PC-3 (cell line): ENCODE results near the gene NOSIP. TPM values are rescaled to one million over a fixed set of nuclear protein-coding genes. Genes with fewer than 3 reads are reported as not detected.

ENCODE experiments used
- ATAC-seq: fragments of 200-7000 bp; cut with Tn5 transposase; 2 replicates; pipeline ENCODE4 v1.9.1; 2020; ENCODE audit warnings: mild to moderate bottlenecking, moderate library complexity
- BruUV-seq: library from RNA; stranded (reverse); fragments of 400-500 nt; replicated peaks from 2 replicates; lab custom pipeline; 2021; lab: Mats Ljungman, UMichigan
- CTCF ChIA-PET: fragments of 300-600 bp; sonication (Branson Sonifier 250); formaldehyde crosslinking; loops from one replicate; lab custom pipeline; 2022; ENCODE audit warnings: antibody characterized with exemption; lab: Charles Lee
- POLR2A ChIA-PET: fragments of 300-600 bp; sonication (Branson Sonifier 250); formaldehyde crosslinking; loops from one replicate; lab custom pipeline; 2022; ENCODE audit warnings: antibody characterized with exemption; ENCODE audit not compliant: unreplicated experiment; lab: Charles Lee
- DNase-seq: peaks from one replicate; pipeline ENCODE4 v3.0.0-alpha.2; 2015
- H2AFZ ChIP-seq: fragments of 300-600 bp; sonication (generic); 2 replicates; pipeline ENCODE4 v1.6.0; 2016; ENCODE audit warnings: antibody characterized with exemption, low read length
- H3F3A ChIP-seq: fragments of 300-600 bp; sonication (generic); one replicate; pipeline ENCODE4 v1.6.0; 2017; ENCODE audit warnings: antibody characterized with exemption, low read length, control low read depth, mild to moderate bottlenecking; ENCODE audit not compliant: unreplicated experiment
- H3K27ac ChIP-seq: fragments of 300-600 bp; sonication (generic); 2 replicates; pipeline ENCODE4 v1.5.1; 2016; ENCODE audit warnings: mild to moderate bottlenecking, low read length
- H3K27me3 ChIP-seq: fragments of 300-600 bp; sonication (generic); 2 replicates; pipeline ENCODE4 v1.6.1; 2016; ENCODE audit warnings: low read length, mixed read lengths
- H3K36me3 ChIP-seq: fragments of 300-600 bp; sonication (generic); 2 replicates; pipeline ENCODE4 v1.6.1; 2016; ENCODE audit warnings: low read depth, mixed run types, low read length, mixed read lengths
- H3K4me1 ChIP-seq: fragments of 300-600 bp; sonication (generic); 2 replicates; pipeline ENCODE4 v1.5.1; 2016; ENCODE audit warnings: low read length; ENCODE audit not compliant: insufficient read depth
- H3K4me2 ChIP-seq: fragments of 300-600 bp; sonication (generic); 2 replicates; pipeline ENCODE4 v1.6.0; 2016; ENCODE audit warnings: low read length
- H3K4me3 ChIP-seq: fragments of 300-600 bp; sonication (generic); 2 replicates; pipeline ENCODE4 v1.5.1; 2016; ENCODE audit warnings: mild to moderate bottlenecking, low read length, mixed read lengths
- H3K79me2 ChIP-seq: fragments of 300-600 bp; sonication (generic); 2 replicates; pipeline ENCODE4 v1.6.1; 2017; ENCODE audit warnings: low read length, mixed read lengths
- H3K9ac ChIP-seq: fragments of 300-600 bp; sonication (generic); 2 replicates; pipeline ENCODE4 v1.6.0; 2016; ENCODE audit warnings: mild to moderate bottlenecking, low read length
- H3K9me2 ChIP-seq: fragments of 300-600 bp; sonication (generic); replicated peaks from 2 replicates; pipeline ENCODE4 v1.6.1; 2016; ENCODE audit warnings: mixed run types, low read length, mixed read lengths
- H3K9me3 ChIP-seq: fragments of 300-600 bp; sonication (generic); 2 replicates; pipeline ENCODE4 v1.6.1; 2016; ENCODE audit warnings: low read length, mixed read lengths
- H4K20me1 ChIP-seq: fragments of 300-600 bp; sonication (generic); 2 replicates; pipeline ENCODE4 v1.6.1; 2016; ENCODE audit warnings: low read length, mixed read lengths
- CTCF ChIP-seq: fragments of 300-600 bp; sonication (generic); conservative IDR thresholded peaks from 2 replicates; pipeline ENCODE4 v1.5.1; 2017; ENCODE audit warnings: antibody characterized with exemption, low read depth, mild to moderate bottlenecking, low read length
- EZH2 ChIP-seq: fragments of 300-600 bp; sonication (generic); IDR thresholded peaks from one replicate; pipeline ENCODE4 v1.6.1; 2017; ENCODE audit warnings: antibody characterized with exemption, mild to moderate bottlenecking, low read length; ENCODE audit not compliant: unreplicated experiment
- EZH2phosphoT487 ChIP-seq: fragments of 300-600 bp; sonication (generic); IDR thresholded peaks from 2 replicates; pipeline ENCODE4 v1.6.1; 2018; ENCODE audit warnings: mild to moderate bottlenecking, antibody characterized with exemption, low read length, borderline replicate concordance
- intact Hi-C: fragments of 100-400 bp; cut with micrococcal nuclease; formaldehyde crosslinking; loops from 2 replicates; pipeline ENCODE4 v1.9.0; 2023
- total RNA-seq: library from RNA; depleted of rRNA; stranded (reverse); fragments of >200 nt; gene quantifications from 2 replicates; pipeline ENCODE4 v1.2.3, GENCODE V29; 2014

The NOSIP gene
- total RNA-seq, 1 experiment from 2014 or later = 195 TPM

- no peak for TF ChIP-seq EZH2
- no peak for TF ChIP-seq CTCF
- no peak for TF ChIP-seq EZH2phosphoT487
- no peak for ATAC-seq
- no peaks in the 10 kb centered on the region for H3F3A ChIP-seq
- H3K27me3 ChIP-seq = no peaks in the 10 kb centered on the region
- H4K20me1 ChIP-seq = 0 out of 2 replicates have a peak, but pooled peaks cover 9% of the 10 kb centered on the region
- no peak for DNase-seq
- H3K36me3 ChIP-seq = peaks cover 6% of the 10 kb centered on the region; the same call in 1 of the 2 replicates
- intact Hi-C loops = no loop called here
- CTCF ChIA-PET = no interaction called here
- H3K27ac ChIP-seq = no peak overlapping the region
- H3K9me2 ChIP-seq = no peaks in the 10 kb centered on the region
- H3K9ac ChIP-seq = no peak overlapping the region
- no TSS peak for BruUV-seq
- H2AFZ ChIP-seq = no peak overlapping the region
- no peak overlapping the region for H3K4me3 ChIP-seq
- peaks cover 12% of the 10 kb centered on the region; the same call in 1 of the 2 replicates for H3K4me1 ChIP-seq
- peaks cover 48% of the 10 kb centered on the region for H3K79me2 ChIP-seq
- POLR2A ChIA-PET = no interaction called here
- no peak overlapping the region for H3K4me2 ChIP-seq
- no peaks in the 10 kb centered on the region for H3K9me3 ChIP-seq
Measured at GRCh38 chr19:49564616-49565045, 15.7 kb downstream of the NOSIP start.

- no peaks in the 10 kb centered on the region for H3K9me2 ChIP-seq
- BruUV-seq = no TSS peak
- no peaks in the 10 kb centered on the region for H3K4me1 ChIP-seq
- H3K4me3 ChIP-seq = no peak overlapping the region
- no peak overlapping the region for H3K4me2 ChIP-seq
- H3K36me3 ChIP-seq = peaks cover 33% of the 10 kb centered on the region
- no peak overlapping the region for H3K9ac ChIP-seq
- H3K79me2 ChIP-seq = peaks cover 18% of the 10 kb centered on the region
- no peaks in the 10 kb centered on the region for H3K27me3 ChIP-seq
- intact Hi-C loops = no loop called here
- POLR2A ChIA-PET = no interaction called here
- CTCF ChIA-PET = interaction anchor here (1.0 kb wide), 1 partner anchor 10 kb away, joined by 3 read pairs; no protein-coding TSS in a partner anchor
- DNase-seq (no peak), ATAC-seq (no peak)
- no peaks in the 10 kb centered on the region for H3F3A ChIP-seq
- H2AFZ ChIP-seq = no peak overlapping the region
- H3K9me3 ChIP-seq = no peaks in the 10 kb centered on the region
- H4K20me1 ChIP-seq = no peaks in the 10 kb centered on the region
- TF ChIP-seq EZH2phosphoT487 = no peak
- no peak for TF ChIP-seq EZH2
- no peak for TF ChIP-seq CTCF
- no peak overlapping the region for H3K27ac ChIP-seq
Measured at GRCh38 chr19:49560358-49560900, 19.9 kb downstream of the NOSIP start.

- no peaks in the 10 kb centered on the region for H4K20me1 ChIP-seq
- ATAC-seq = no peak
- peaks cover 35% of the 10 kb centered on the region for H3K36me3 ChIP-seq
- DNase-seq = no peak
- no peak overlapping the region for H3K27ac ChIP-seq
- no peak for TF ChIP-seq EZH2
- no peak for TF ChIP-seq EZH2phosphoT487
- no peak overlapping the region for H2AFZ ChIP-seq
- H3F3A ChIP-seq = no peaks in the 10 kb centered on the region
- no peaks in the 10 kb centered on the region for H3K9me3 ChIP-seq
- intact Hi-C loops = no loop called here
- no peak overlapping the region for H3K4me2 ChIP-seq
- no TSS peak for BruUV-seq
- ChIA-PET POLR2A (no interaction called here), CTCF (no interaction called here)
- no peak overlapping the region for H3K9ac ChIP-seq
- peaks cover 14% of the 10 kb centered on the region for H3K79me2 ChIP-seq
- H3K9me2 ChIP-seq = no peaks in the 10 kb centered on the region
- no peaks in the 10 kb centered on the region for H3K27me3 ChIP-seq
- H3K4me1 ChIP-seq = 0 out of 2 replicates have a peak, but pooled peaks cover under 1% of the 10 kb centered on the region
- H3K4me3 ChIP-seq = no peak overlapping the region
Measured at GRCh38 chr19:49559928-49560327, 20.4 kb downstream of the NOSIP start.
